ENCODE data around the gene SEL1L3. TPM values are rescaled to one million over a fixed set of nuclear protein-coding genes. Genes with fewer than 3 reads are reported as not detected.

Gene SEL1L3
- polyA plus RNA-seq, 2 donors: 0.71 to 2.3 TPM

GRCh38 chr4:25800245-25800644, 62.5 kb downstream of the SEL1L3 start:
- Histone ChIP-seq H3K36me3 (ENCODE audit: control insufficient read depth in 2 of 2, insufficient read depth in 2 of 2, low read length in 1 of 2) (peaks cover 0 to 5% of the 10 kb centered on the region in 2 donors), H3K9me3 (ENCODE audit: control insufficient read depth in 2 of 2, insufficient read depth in 1 of 2, low read depth in 1 of 2, low read length in 1 of 2) (no peaks in the 10 kb centered on the region), H3K4me1 (ENCODE audit: control insufficient read depth in 2 of 2, insufficient read depth in 2 of 2, low read length in 1 of 2) (no peaks in the 10 kb centered on the region), H3K4me3 (ENCODE audit: low read depth in 1 of 2, low read length in 2 of 2) (no peak overlapping the region), H3K27ac (ENCODE audit: low read depth in 2 of 2, low read length in 1 of 2) (no peak overlapping the region), H3K27me3 (ENCODE audit: control insufficient read depth in 1 of 2, insufficient read depth in 2 of 2, low read length in 2 of 2) (no peaks in the 10 kb centered on the region)
- WGBS, 2 donors: 71 to 80% methylated on average over 2 of the region's 2 CpGs

DNA sequence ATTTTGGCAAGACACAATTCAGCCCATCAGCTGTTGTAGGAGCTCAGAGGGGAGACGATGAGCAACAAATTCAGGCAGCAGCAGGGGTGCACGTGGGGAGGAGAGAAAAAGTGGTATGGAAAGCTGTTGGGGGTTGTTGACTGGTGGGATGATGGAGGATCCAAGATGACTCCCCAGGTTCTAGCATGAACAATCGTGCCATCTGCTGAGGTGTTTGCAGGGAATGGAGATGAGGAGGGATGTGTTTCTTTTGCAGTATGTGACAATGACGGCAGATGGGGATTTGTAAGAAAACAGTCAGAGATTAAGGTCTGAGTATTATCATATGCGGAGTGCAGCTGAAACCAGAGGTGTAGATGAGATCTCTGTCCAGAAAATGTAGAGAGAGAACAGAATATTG, 63.3 kb downstream of the SEL1L3 start:
- 91% methylated on average over 5 of the region's 5 CpGs for WGBS, 2 donors
- Histone ChIP-seq H3K4me3 (ENCODE audit: low read depth in 1 of 2, low read length in 2 of 2) (no peak overlapping the region), H3K4me1 (ENCODE audit: control insufficient read depth in 2 of 2, insufficient read depth in 2 of 2, low read length in 1 of 2) (no peaks in the 10 kb centered on the region), H3K36me3 (ENCODE audit: control insufficient read depth in 2 of 2, insufficient read depth in 2 of 2, low read length in 1 of 2) (peaks cover 0 to 5% of the 10 kb centered on the region in 2 donors), H3K27ac (ENCODE audit: low read depth in 2 of 2, low read length in 1 of 2) (no peak overlapping the region), H3K9me3 (ENCODE audit: control insufficient read depth in 2 of 2, insufficient read depth in 1 of 2, low read depth in 1 of 2, low read length in 1 of 2) (no peaks in the 10 kb centered on the region), H3K27me3 (ENCODE audit: control insufficient read depth in 1 of 2, insufficient read depth in 2 of 2, low read length in 2 of 2) (no peaks in the 10 kb centered on the region)

DNA sequence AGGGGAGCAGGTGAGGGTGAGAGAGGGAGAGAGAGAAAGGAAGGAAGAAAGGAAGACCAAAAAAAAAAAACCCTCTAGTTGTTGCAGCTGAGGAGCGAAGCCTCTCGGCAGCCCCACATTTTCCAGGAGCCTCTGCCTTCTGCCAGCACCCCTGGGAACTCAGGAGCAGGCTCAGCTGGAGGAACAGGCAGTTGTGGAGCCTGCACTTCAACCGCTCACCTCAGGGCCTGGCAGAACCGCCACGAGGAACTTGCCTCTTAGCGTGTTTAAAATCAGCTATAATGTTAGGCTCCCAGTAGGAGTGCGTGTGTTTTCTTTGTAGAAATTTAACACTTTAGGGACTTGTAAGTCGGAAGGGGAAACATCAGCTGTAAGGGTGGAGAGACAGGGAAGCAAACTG, 65.7 kb downstream of the SEL1L3 start:
- Histone ChIP-seq H3K9me3 (ENCODE audit: control insufficient read depth in 2 of 2, insufficient read depth in 1 of 2, low read depth in 1 of 2, low read length in 1 of 2) (no peaks in the 10 kb centered on the region), H3K27ac (ENCODE audit: low read depth in 2 of 2, low read length in 1 of 2) (no peak overlapping the region), H3K36me3 (ENCODE audit: control insufficient read depth in 2 of 2, insufficient read depth in 2 of 2, low read length in 1 of 2) (peaks cover 0 to 5% of the 10 kb centered on the region in 2 donors), H3K27me3 (ENCODE audit: control insufficient read depth in 1 of 2, insufficient read depth in 2 of 2, low read length in 2 of 2) (no peaks in the 10 kb centered on the region), H3K4me3 (ENCODE audit: low read depth in 1 of 2, low read length in 2 of 2) (no peak overlapping the region), H3K4me1 (ENCODE audit: control insufficient read depth in 2 of 2, insufficient read depth in 2 of 2, low read length in 1 of 2) (no peaks in the 10 kb centered on the region)
- 75 to 78% methylated on average over 8 of the region's 8 CpGs for WGBS, 2 donors

DNA sequence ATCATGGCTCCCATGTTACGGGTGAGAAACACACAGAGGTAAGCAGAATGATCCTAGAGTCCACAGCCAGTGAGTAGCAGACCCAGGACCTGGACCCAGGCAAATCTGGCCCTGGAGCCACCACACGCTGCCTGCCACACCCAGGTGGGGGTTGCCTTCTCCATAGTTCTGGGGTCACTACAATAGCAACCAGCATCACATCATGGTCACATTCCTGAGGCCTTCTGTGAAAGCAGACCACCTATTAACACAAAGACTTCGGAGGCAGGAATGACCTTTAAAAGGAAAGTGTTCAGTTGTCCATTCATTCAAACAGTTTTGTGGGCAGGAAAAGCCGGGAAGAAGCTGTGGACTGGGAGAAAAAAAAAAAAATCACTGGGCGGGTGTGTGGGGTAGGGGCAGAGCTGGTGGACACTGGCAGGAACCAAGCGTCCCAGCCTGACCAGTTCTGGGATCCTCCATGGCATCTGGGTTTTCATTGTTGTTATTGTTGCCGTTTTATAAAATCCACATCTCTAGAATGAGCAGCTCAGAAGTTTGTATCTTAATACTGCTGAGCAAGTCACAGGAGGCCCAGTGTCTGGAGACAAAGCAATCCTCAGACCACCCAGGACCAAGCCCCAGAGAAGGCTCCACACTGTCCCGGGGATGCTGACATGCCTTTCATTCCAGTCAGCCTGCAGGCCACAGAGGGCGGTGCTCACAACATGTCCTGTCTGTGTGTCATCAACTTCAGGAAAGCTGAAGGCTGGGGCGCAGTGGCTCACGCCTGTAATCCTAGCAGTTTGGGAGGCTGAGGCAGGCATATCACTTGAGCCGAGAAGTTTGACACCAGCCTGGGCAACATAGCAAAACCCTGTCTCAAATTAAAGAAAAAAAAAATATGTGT, 67.0 kb downstream of the SEL1L3 start:
- WGBS, 2 donors: 86 to 88% methylated on average over 12 of the region's 12 CpGs
- Histone ChIP-seq H3K4me3 (ENCODE audit: low read depth in 1 of 2, low read length in 2 of 2) (no peak overlapping the region), H3K27ac (ENCODE audit: low read depth in 2 of 2, low read length in 1 of 2) (no peak overlapping the region), H3K36me3 (ENCODE audit: control insufficient read depth in 2 of 2, insufficient read depth in 2 of 2, low read length in 1 of 2) (peaks cover 0 to 5% of the 10 kb centered on the region in 2 donors), H3K4me1 (ENCODE audit: control insufficient read depth in 2 of 2, insufficient read depth in 2 of 2, low read length in 1 of 2) (no peaks in the 10 kb centered on the region), H3K9me3 (ENCODE audit: control insufficient read depth in 2 of 2, insufficient read depth in 1 of 2, low read depth in 1 of 2, low read length in 1 of 2) (no peaks in the 10 kb centered on the region), H3K27me3 (ENCODE audit: control insufficient read depth in 1 of 2, insufficient read depth in 2 of 2, low read length in 2 of 2) (no peaks in the 10 kb centered on the region)

- no peaks in the 10 kb centered on the region for H3K4me1 ChIP-seq (ENCODE audit: control insufficient read depth in 2 of 2, insufficient read depth in 2 of 2, low read length in 1 of 2)
- no peak overlapping the region for H3K4me3 ChIP-seq (ENCODE audit: low read depth in 1 of 2, low read length in 2 of 2)
- no peak overlapping the region for H3K27ac ChIP-seq (ENCODE audit: low read depth in 2 of 2, low read length in 1 of 2)
- H3K9me3 ChIP-seq (ENCODE audit: control insufficient read depth in 2 of 2, insufficient read depth in 1 of 2, low read depth in 1 of 2, low read length in 1 of 2): no peaks in the 10 kb centered on the region
- no peaks in the 10 kb centered on the region for H3K27me3 ChIP-seq (ENCODE audit: control insufficient read depth in 1 of 2, insufficient read depth in 2 of 2, low read length in 2 of 2)
- H3K36me3 ChIP-seq (ENCODE audit: control insufficient read depth in 2 of 2, insufficient read depth in 2 of 2, low read length in 1 of 2): peaks cover under 1 to 5% of the 10 kb centered on the region in 2 donors
- WGBS, 2 donors: 96 to 98% methylated on average over 4 of the region's 4 CpGs
Measured at GRCh38 chr4:25795091-25795490, 67.7 kb downstream of the SEL1L3 start.

- 94 to 96% methylated on average over 4 of the region's 4 CpGs for WGBS, 2 donors
- Histone ChIP-seq H3K27me3 (ENCODE audit: control insufficient read depth in 1 of 2, insufficient read depth in 2 of 2, low read length in 2 of 2) (no peaks in the 10 kb centered on the region), H3K36me3 (ENCODE audit: control insufficient read depth in 2 of 2, insufficient read depth in 2 of 2, low read length in 1 of 2) (peaks cover 3% of the 10 kb centered on the region in 2 donors)
Measured at GRCh38 chr4:25792876-25793275, 69.9 kb downstream of the SEL1L3 start.

DNA sequence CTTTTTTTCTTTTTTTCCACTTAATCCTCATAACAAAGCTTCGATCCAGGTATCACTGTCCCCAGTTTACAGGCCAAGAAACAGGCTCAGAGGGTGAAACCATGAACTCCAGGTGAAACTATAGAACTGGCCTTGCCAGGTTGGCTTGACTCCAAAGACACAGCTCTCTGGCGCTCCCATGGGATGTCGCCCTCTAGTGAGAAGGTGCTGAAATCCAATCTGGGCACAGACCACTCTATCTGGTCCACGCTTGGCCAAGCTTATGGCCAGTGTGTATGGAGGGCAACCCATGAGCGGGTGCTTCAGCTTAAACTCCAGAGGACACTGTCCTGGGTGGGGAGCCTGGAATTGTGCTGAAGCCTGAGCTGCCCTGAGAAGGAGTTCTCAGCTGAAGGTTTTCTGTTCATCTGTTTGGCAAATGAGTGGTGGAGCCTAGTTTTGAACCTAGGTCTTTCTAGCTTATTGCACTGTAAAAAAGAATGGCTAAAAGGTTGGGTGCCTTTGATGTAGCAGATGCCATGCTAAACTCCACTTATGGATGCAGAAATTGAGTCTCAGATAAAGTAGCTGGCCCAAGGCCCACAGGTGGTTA, 70.5 kb downstream of the SEL1L3 start:
- H3K4me1 ChIP-seq (ENCODE audit: control insufficient read depth in 2 of 2, insufficient read depth in 2 of 2, low read length in 1 of 2): no peaks in the 10 kb centered on the region
- 73 to 90% methylated on average over 5 of the region's 5 CpGs for WGBS, 2 donors
- no peaks in the 10 kb centered on the region for H3K27me3 ChIP-seq (ENCODE audit: control insufficient read depth in 1 of 2, insufficient read depth in 2 of 2, low read length in 2 of 2)
- H3K27ac ChIP-seq (ENCODE audit: low read depth in 2 of 2, low read length in 1 of 2): no peak overlapping the region
- H3K36me3 ChIP-seq (ENCODE audit: control insufficient read depth in 2 of 2, insufficient read depth in 2 of 2, low read length in 1 of 2): peaks cover 3% of the 10 kb centered on the region in 2 donors
- H3K9me3 ChIP-seq (ENCODE audit: control insufficient read depth in 2 of 2, insufficient read depth in 1 of 2, low read depth in 1 of 2, low read length in 1 of 2): no peaks in the 10 kb centered on the region
- no peak overlapping the region for H3K4me3 ChIP-seq (ENCODE audit: low read depth in 1 of 2, low read length in 2 of 2)

More at GRCh38 chr4:25792876-25793275, 69.9 kb downstream of the SEL1L3 start:
- H3K9me3 ChIP-seq (ENCODE audit: control insufficient read depth in 2 of 2, insufficient read depth in 1 of 2, low read depth in 1 of 2, low read length in 1 of 2): no peaks in the 10 kb centered on the region
- H3K27ac ChIP-seq (ENCODE audit: low read depth in 2 of 2, low read length in 1 of 2): no peak overlapping the region
- H3K4me3 ChIP-seq (ENCODE audit: low read depth in 1 of 2, low read length in 2 of 2): no peak overlapping the region
- no peaks in the 10 kb centered on the region for H3K4me1 ChIP-seq (ENCODE audit: control insufficient read depth in 2 of 2, insufficient read depth in 2 of 2, low read length in 1 of 2)

GRCh38 chr4:25790024-25790423, 72.8 kb downstream of the SEL1L3 start:
- H3K4me3 ChIP-seq (ENCODE audit: low read depth in 1 of 2, low read length in 2 of 2): no peak overlapping the region
- no peaks in the 10 kb centered on the region for H3K27me3 ChIP-seq (ENCODE audit: control insufficient read depth in 1 of 2, insufficient read depth in 2 of 2, low read length in 2 of 2)
- peaks cover 0 to 3% of the 10 kb centered on the region in 2 donors for H3K36me3 ChIP-seq (ENCODE audit: control insufficient read depth in 2 of 2, insufficient read depth in 2 of 2, low read length in 1 of 2)
- H3K27ac ChIP-seq (ENCODE audit: low read depth in 2 of 2, low read length in 1 of 2): no peak overlapping the region
- 92 to 96% methylated on average over 5 of the region's 5 CpGs for WGBS, 2 donors
- H3K9me3 ChIP-seq (ENCODE audit: control insufficient read depth in 2 of 2, insufficient read depth in 1 of 2, low read depth in 1 of 2, low read length in 1 of 2): no peaks in the 10 kb centered on the region
- H3K4me1 ChIP-seq (ENCODE audit: control insufficient read depth in 2 of 2, insufficient read depth in 2 of 2, low read length in 1 of 2): no peaks in the 10 kb centered on the region

- WGBS, 2 donors: 76 to 86% methylated on average over 4 of the region's 4 CpGs
- no peaks in the 10 kb centered on the region for H3K9me3 ChIP-seq (ENCODE audit: control insufficient read depth in 2 of 2, insufficient read depth in 1 of 2, low read depth in 1 of 2, low read length in 1 of 2)
- no peaks in the 10 kb centered on the region for H3K4me1 ChIP-seq (ENCODE audit: control insufficient read depth in 2 of 2, insufficient read depth in 2 of 2, low read length in 1 of 2)
- no peak overlapping the region for H3K4me3 ChIP-seq (ENCODE audit: low read depth in 1 of 2, low read length in 2 of 2)
- peaks cover 2 to 3% of the 10 kb centered on the region in 2 donors for H3K36me3 ChIP-seq (ENCODE audit: control insufficient read depth in 2 of 2, insufficient read depth in 2 of 2, low read length in 1 of 2)
- H3K27me3 ChIP-seq (ENCODE audit: control insufficient read depth in 1 of 2, insufficient read depth in 2 of 2, low read length in 2 of 2): no peaks in the 10 kb centered on the region
- H3K27ac ChIP-seq (ENCODE audit: low read depth in 2 of 2, low read length in 1 of 2): no peak overlapping the region
Measured at GRCh38 chr4:25788703-25789238, 74.0 kb downstream of the SEL1L3 start.

Data from esophagus (tissue), 2 donors.